GM19099 (cell line): ENCODE results near the gene USP8.

ENCODE experiments used
- POLR2A ChIP-seq: IDR thresholded peaks from 3 replicates; pipeline ENCODE4 v1.6.1; 2011; ENCODE audit warnings: low read depth; ENCODE audit not compliant: insufficient read length; ENCODE audit errors: extremely low read depth

USP8 gene

DNA sequence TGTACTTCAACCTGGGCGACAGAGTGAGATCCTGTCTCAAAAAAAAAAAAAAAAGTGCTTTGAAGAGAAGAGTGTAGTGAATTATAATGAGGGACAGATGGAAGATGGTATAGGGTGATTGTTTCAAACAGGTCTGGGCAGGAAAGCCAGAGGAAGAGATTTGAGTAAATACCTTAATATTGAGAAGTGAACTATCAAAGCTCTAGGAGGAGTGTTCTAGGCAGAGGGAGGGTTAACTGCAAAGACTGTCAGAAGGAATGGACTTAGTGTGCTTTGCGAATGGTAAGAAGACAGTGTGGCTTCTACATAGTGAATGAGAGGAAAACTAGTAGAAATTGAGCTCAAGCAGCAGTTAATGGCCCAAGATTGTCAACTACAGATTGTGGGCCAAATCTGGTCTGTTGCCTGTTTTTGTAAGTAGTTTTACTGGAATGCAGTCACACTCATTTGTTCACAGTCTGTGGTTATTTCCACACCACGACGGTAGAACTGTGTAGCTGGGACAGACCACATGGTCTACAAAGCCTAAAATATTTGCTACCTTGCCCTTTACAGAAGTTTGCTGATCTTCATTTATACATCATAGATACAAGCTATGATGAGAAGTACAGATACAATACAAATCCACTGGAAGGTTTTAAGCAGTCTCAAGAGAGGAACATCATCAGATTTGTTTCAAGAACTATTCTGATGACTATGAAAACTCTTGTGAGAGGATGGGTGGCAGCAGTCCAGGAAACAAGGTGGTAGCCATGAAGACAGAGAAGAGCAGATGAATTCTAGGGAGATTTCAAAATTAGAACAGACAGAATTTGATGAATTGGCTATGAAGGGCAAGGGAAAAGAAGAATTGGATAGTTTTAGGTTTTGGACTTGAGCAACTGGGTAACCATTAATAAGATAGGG, 138.8 kb downstream of the USP8 start:
- no peak for TF ChIP-seq POLR2A

DNA sequence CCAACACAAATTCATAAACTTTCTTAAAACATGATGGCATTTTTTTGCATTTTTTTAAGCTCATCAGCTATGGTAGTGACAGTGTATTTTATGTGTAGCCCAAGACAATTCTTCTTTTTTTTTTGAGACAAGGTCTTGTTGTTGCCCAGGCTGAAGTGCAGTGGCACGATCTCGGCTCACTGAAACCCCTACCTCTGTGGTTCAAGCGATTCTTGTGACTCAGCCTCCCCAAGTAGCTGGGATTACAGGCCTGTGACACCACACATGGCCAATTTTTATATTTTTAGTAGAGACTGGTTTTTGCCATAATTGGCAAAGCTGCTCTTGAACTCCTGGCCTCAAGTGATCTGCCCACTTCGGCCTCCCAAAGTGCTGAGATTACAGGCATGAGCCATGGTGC, 139.6 kb downstream of the USP8 start:
- TF ChIP-seq POLR2A: no peak
